ENCODE measurements around the gene HIVEP1.
A peak's percentile ranks its signal among the peaks of the same experiment; 100 is the strongest.

HIVEP1 gene

GRCh38 chr6:12024699-12025434 lies 12.8 kb downstream of the HIVEP1 start:
- TF ChIP-seq CTCF (conservative IDR thresholded peaks at IDR 0.05; ENCODE audit: low read length) = no peak
- peak; percentile 65 for DNase-seq (ENCODE audit: low read depth)
- H3K4me3 ChIP-seq (ENCODE audit: low read length) = no peak overlapping the region

- no peak for DNase-seq (ENCODE audit: low read depth)
- H3K4me3 ChIP-seq (ENCODE audit: low read length) = no peak overlapping the region
- TF ChIP-seq CTCF (conservative IDR thresholded peaks at IDR 0.05; ENCODE audit: low read length) = no peak
Measured at GRCh38 chr6:12026120-12026519, 14.0 kb downstream of the HIVEP1 start.

GRCh38 chr6:12026833-12027232 lies 14.7 kb downstream of the HIVEP1 start:
- TF ChIP-seq CTCF (conservative IDR thresholded peaks at IDR 0.05; ENCODE audit: low read length) = no peak
- no peak for DNase-seq (ENCODE audit: low read depth)
- no peak overlapping the region for H3K4me3 ChIP-seq (ENCODE audit: low read length)

- TF ChIP-seq CTCF (conservative IDR thresholded peaks at IDR 0.05; ENCODE audit: low read length) = no peak
- DNase-seq (ENCODE audit: low read depth) = no peak
- H3K4me3 ChIP-seq (ENCODE audit: low read length) = no peak overlapping the region
Measured at GRCh38 chr6:12028213-12028612, 16.1 kb downstream of the HIVEP1 start.

GRCh38 chr6:12029979-12030737 lies 18.0 kb downstream of the HIVEP1 start:
- no peak for DNase-seq (ENCODE audit: low read depth)
- no peak for TF ChIP-seq CTCF (conservative IDR thresholded peaks at IDR 0.05; ENCODE audit: low read length)
- no peak overlapping the region for H3K4me3 ChIP-seq (ENCODE audit: low read length)

- TF ChIP-seq CTCF (conservative IDR thresholded peaks at IDR 0.05; ENCODE audit: low read length) = no peak
- no peak overlapping the region for H3K4me3 ChIP-seq (ENCODE audit: low read length)
- DNase-seq (ENCODE audit: low read depth) = no peak
Measured at GRCh38 chr6:12030993-12031550, 19.0 kb downstream of the HIVEP1 start.
